Measurements from ENCODE around the gene GALC.
A peak's percentile ranks its signal among the peaks of the same experiment; 100 is the strongest.

Gene GALC

GRCh38 chr14:87992718-87993628, at the start of gene GALC:
Gene GALC (minus strand): TSS chr14:87993182. CDS start chr14:87993164, 18 bp downstream.
- Histone ChIP-seq H3K4me3 (ENCODE audit: low read depth in 1 of 2, low read length in 1 of 2) (peak within 1 kb of the TSS; percentile 79 to 87), H3K27me3 (no peaks in the 10 kb centered on the region), H3K4me1 (ENCODE audit: control insufficient read depth in 1 of 2, insufficient read depth in 1 of 2, low read depth in 1 of 2, low read length in 1 of 2) (peaks cover 59 to 66% of the 10 kb centered on the region in 2 experiments), H3K27ac (peak within 1 kb of the TSS; percentile 98), H3K36me3 (no peaks in the 10 kb centered on the region), H3K9me3 (no peaks in the 10 kb centered on the region)
- peak; percentile 48 for TF ChIP-seq CTCF (IDR thresholded peaks at IDR 0.05)

DNA sequence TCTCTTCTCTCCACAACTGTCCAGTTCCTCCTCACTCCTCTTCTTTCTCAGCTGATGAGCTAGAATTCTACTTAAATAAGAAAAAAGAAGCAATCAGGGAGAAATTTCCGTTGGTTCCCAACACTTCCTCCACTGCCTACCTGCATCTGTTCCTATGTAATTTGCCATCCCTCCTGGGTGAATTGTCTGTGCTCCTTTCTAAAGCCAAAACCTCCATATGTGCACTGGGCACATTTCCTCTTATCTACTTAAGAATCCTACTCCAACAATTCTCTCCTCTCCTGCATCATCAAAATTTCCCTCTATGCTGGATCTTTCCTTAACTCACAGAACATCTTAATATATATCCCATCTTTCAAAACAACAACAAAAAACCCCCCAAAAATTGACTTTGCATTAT, 47.2 kb upstream of the GALC start:
- Histone ChIP-seq H3K27me3 (no peaks in the 10 kb centered on the region), H3K4me3 (ENCODE audit: low read depth in 1 of 2, low read length in 1 of 2) (no peak overlapping the region), H3K4me1 (ENCODE audit: control insufficient read depth in 1 of 2, insufficient read depth in 1 of 2, low read depth in 1 of 2, low read length in 1 of 2) (peaks cover 0 to 5% of the 10 kb centered on the region in 2 experiments), H3K36me3 (no peaks in the 10 kb centered on the region), H3K27ac (no peak overlapping the region), H3K9me3 (no peaks in the 10 kb centered on the region)
- TF ChIP-seq CTCF (IDR thresholded peaks at IDR 0.05), result no peak

DNA sequence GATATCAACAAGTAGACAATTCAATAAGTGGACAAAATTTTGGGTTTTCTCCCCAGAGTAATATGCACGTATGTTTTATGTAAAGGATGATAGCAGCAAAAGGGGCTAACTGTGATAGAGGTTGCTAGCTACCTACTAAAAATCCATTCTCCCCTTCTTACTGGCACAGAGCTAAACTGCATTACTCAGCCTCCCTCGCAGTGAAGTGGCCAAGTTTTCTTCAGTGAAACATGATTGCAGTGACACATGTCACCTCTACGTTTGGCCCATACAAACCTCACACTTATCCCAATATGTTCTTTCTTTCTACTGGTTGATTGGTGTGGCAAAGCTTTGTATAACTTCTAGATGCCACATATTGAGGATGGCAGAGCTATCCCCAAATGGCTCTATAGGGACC, 46.2 kb upstream of the GALC start:
- no peak for TF ChIP-seq CTCF (IDR thresholded peaks at IDR 0.05)
- Histone ChIP-seq H3K27ac (no peak overlapping the region), H3K36me3 (no peaks in the 10 kb centered on the region), H3K9me3 (no peaks in the 10 kb centered on the region), H3K4me1 (ENCODE audit: control insufficient read depth in 1 of 2, insufficient read depth in 1 of 2, low read depth in 1 of 2, low read length in 1 of 2) (peaks cover 0 to 5% of the 10 kb centered on the region in 2 experiments), H3K27me3 (no peaks in the 10 kb centered on the region), H3K4me3 (ENCODE audit: low read depth in 1 of 2, low read length in 1 of 2) (no peak overlapping the region)

DNA sequence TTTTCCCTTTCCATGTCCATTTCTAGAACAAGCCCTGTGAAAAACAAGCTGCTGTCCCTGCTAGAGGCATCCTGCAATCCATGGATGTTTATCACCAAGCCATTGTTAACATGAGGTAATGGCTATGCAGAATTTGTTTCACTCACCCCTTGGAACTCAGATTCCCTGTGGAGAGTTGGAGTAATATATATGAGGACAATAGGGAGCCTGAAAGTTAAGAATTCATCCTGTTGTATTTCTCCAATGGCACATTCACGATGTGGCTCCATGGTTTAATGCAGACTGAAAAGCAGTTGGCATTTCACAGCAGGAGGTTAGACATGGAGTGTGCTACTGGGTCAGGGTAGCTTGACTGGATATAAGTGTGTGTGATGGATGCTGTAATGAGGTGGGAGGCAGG, 44.3 kb upstream of the GALC start:
- TF ChIP-seq CTCF (IDR thresholded peaks at IDR 0.05), result no peak
- Histone ChIP-seq H3K9me3 (no peaks in the 10 kb centered on the region), H3K27ac (no peak overlapping the region), H3K4me1 (ENCODE audit: control insufficient read depth in 1 of 2, insufficient read depth in 1 of 2, low read depth in 1 of 2, low read length in 1 of 2) (peaks cover 0 to 14% of the 10 kb centered on the region in 2 experiments), H3K27me3 (no peaks in the 10 kb centered on the region), H3K36me3 (no peaks in the 10 kb centered on the region), H3K4me3 (ENCODE audit: low read depth in 1 of 2, low read length in 1 of 2) (no peak overlapping the region)

DNA sequence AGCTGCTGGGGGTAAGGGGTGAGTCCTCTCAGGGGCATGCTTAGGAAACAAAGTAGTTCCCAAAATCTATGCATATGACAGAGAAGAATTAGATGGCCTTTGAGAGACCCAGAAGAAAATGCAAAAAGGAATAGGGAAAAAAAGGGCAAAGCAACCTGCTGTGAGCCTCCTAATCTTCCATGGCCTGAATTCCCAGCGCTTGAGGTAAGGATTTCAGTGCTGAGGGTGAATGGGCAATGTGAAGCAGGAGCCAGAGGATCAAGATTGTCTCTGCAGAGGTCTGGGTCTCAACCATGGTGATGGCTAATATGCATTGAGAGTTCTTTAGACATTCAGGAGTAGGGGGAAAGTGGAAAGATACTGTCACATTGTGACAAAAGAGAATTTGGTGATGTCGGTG, 43.4 kb upstream of the GALC start:
- no peaks in the 10 kb centered on the region for H3K9me3 ChIP-seq
- H3K4me3 ChIP-seq (ENCODE audit: low read depth in 1 of 2, low read length in 1 of 2), result no peak overlapping the region
- H3K27ac ChIP-seq, result no peak overlapping the region
- H3K4me1 ChIP-seq (ENCODE audit: control insufficient read depth in 1 of 2, insufficient read depth in 1 of 2, low read depth in 1 of 2, low read length in 1 of 2), result peaks cover 0 to 14% of the 10 kb centered on the region in 2 experiments
- H3K36me3 ChIP-seq, result no peaks in the 10 kb centered on the region
- no peak for TF ChIP-seq CTCF (IDR thresholded peaks at IDR 0.05)
- no peaks in the 10 kb centered on the region for H3K27me3 ChIP-seq

Measured in neutrophil (primary cell).